Activated naive CD4-positive, alpha-beta T cell treated with anti-CD3 and anti-CD28 coated beads, Interleukin-2, amount 50 U/mL, for 72 hours (primary cell): ENCODE measurements around the gene EPHB6. TPM values are rescaled to one million over a fixed set of nuclear protein-coding genes. Genes with fewer than 3 reads are reported as not detected.
A peak's percentile ranks its signal among the peaks of the same experiment; 100 is the strongest.

Experiments
- ATAC-seq, 2 donors: fragments of 150-1000 bp; cut with Tn5 transposase; 2 replicates each; pipeline ENCODE4 v1.10.0; 2021; ENCODE audit warnings: mild to moderate bottlenecking in 2 of 2, moderate library complexity in 2 of 2
- DNase-seq, 2 donors: peaks; one replicate each; pipeline ENCODE4 v3.0.0; 2021 to 2022; ENCODE audit warnings: low spot score in 2 of 2
- H3K27ac Mint-ChIP-seq, 2 donors: one replicate each; pipeline ENCODE4 v1.8.0; 2022; ENCODE audit warnings: mild to moderate bottlenecking in 2 of 2, mixed read lengths in 2 of 2
- H3K36me3 Mint-ChIP-seq, 2 donors: one replicate each; pipeline ENCODE4 v1.8.0; 2022; ENCODE audit warnings: mixed read lengths in 2 of 2
- H3K9me3 Mint-ChIP-seq, 2 donors: one replicate each; pipeline ENCODE4 v1.8.0; 2022; ENCODE audit warnings: mixed read lengths in 2 of 2
- total RNA-seq, 2 donors: library from RNA; stranded (reverse); gene quantifications; one replicate each; pipeline ENCODE4 v1.2.3, GENCODE V29; 2022

The EPHB6 gene
- total RNA-seq, 2 donors from 2014 or later, result 16.0 to 32.8 TPM

- no peak for DNase-seq
- no peak for ATAC-seq
- H3K27ac Mint-ChIP-seq, result no peak overlapping the region
- H3K36me3 Mint-ChIP-seq, result peaks cover 0 to 8% of the 10 kb centered on the region in 2 donors
- no peaks in the 10 kb centered on the region for H3K9me3 Mint-ChIP-seq
These were observed 2.7 kb downstream of the EPHB6 start for GRCh38 chr7:142857625-142858024.

- Mint-ChIP-seq H3K27ac (no peak overlapping the region), H3K36me3 (peaks cover 0 to 2% of the 10 kb centered on the region in 2 donors), H3K9me3 (no peaks in the 10 kb centered on the region)
- no peak for DNase-seq
- no peak for ATAC-seq
These were observed 4.5 kb downstream of the EPHB6 start for GRCh38 chr7:142859411-142859810.

- ATAC-seq (no peak), DNase-seq (no peak)
- Mint-ChIP-seq H3K36me3 (no peaks in the 10 kb centered on the region), H3K27ac (peak overlapping the region in 1 of 2 donors; percentile 84), H3K9me3 (no peaks in the 10 kb centered on the region)
These were observed 5.0 kb downstream of the EPHB6 start for GRCh38 chr7:142859829-142860228.

GRCh38 chr7:142860968-142861367 is 6.1 kb downstream of the EPHB6 start:
- ATAC-seq (no peak), DNase-seq (no peak)
- Mint-ChIP-seq H3K27ac (no peak overlapping the region), H3K36me3 (no peaks in the 10 kb centered on the region), H3K9me3 (no peaks in the 10 kb centered on the region)

GRCh38 chr7:142862351-142862750 is 7.5 kb downstream of the EPHB6 start:
- peak overlapping the region in 1 of 2 donors; percentile 0 for H3K27ac Mint-ChIP-seq
- no peaks in the 10 kb centered on the region for H3K9me3 Mint-ChIP-seq
- DNase-seq, result no peak
- ATAC-seq, result no peak
- no peaks in the 10 kb centered on the region for H3K36me3 Mint-ChIP-seq

GRCh38 chr7:142862786-142863400 is 8.0 kb downstream of the EPHB6 start:
- no peak for ATAC-seq
- H3K9me3 Mint-ChIP-seq, result no peaks in the 10 kb centered on the region
- DNase-seq, result no peak
- no peaks in the 10 kb centered on the region for H3K36me3 Mint-ChIP-seq
- peak overlapping the region in 1 of 2 donors; percentile 84 for H3K27ac Mint-ChIP-seq

- DNase-seq (no peak), ATAC-seq (no peak)
- no peaks in the 10 kb centered on the region for H3K36me3 Mint-ChIP-seq
- no peak overlapping the region for H3K27ac Mint-ChIP-seq
- no peaks in the 10 kb centered on the region for H3K9me3 Mint-ChIP-seq
These were observed 9.2 kb downstream of the EPHB6 start for GRCh38 chr7:142863891-142864685.

GRCh38 chr7:142864980-142865747 is 10.3 kb downstream of the EPHB6 start:
- Mint-ChIP-seq H3K27ac (no peak overlapping the region), H3K9me3 (no peaks in the 10 kb centered on the region), H3K36me3 (no peaks in the 10 kb centered on the region)
- ATAC-seq (no peak), DNase-seq (no peak)

- H3K27ac Mint-ChIP-seq, result no peak overlapping the region
- no peak for DNase-seq
- H3K36me3 Mint-ChIP-seq, result no peaks in the 10 kb centered on the region
- no peaks in the 10 kb centered on the region for H3K9me3 Mint-ChIP-seq
- ATAC-seq, result peak in 1 of 2 donors; percentile 7
These were observed 10.9 kb downstream of the EPHB6 start for GRCh38 chr7:142865766-142866165.

- Mint-ChIP-seq H3K27ac (peak overlapping the region; percentile 47 to 88), H3K36me3 (no peaks in the 10 kb centered on the region), H3K9me3 (no peaks in the 10 kb centered on the region)
- no peak for DNase-seq
- ATAC-seq, result peak; percentile 52 to 57
These were observed 11.7 kb downstream of the EPHB6 start for GRCh38 chr7:142866361-142867096.

- H3K9me3 Mint-ChIP-seq, result no peaks in the 10 kb centered on the region
- H3K27ac Mint-ChIP-seq, result peak overlapping the region in 1 of 2 donors; percentile 47
- ATAC-seq (no peak), DNase-seq (no peak)
- H3K36me3 Mint-ChIP-seq, result no peaks in the 10 kb centered on the region
These were observed 12.2 kb downstream of the EPHB6 start for GRCh38 chr7:142867097-142867378.

- peak overlapping the region in 1 of 2 donors; percentile 47 for H3K27ac Mint-ChIP-seq
- no peaks in the 10 kb centered on the region for H3K9me3 Mint-ChIP-seq
- DNase-seq (no peak), ATAC-seq (no peak)
- no peaks in the 10 kb centered on the region for H3K36me3 Mint-ChIP-seq
These were observed 12.7 kb downstream of the EPHB6 start for GRCh38 chr7:142867398-142868187.

- ATAC-seq, result no peak
- Mint-ChIP-seq H3K36me3 (no peaks in the 10 kb centered on the region), H3K9me3 (no peaks in the 10 kb centered on the region), H3K27ac (peak overlapping the region in 1 of 2 donors; percentile 79)
- DNase-seq, result no peak
These were observed 13.5 kb downstream of the EPHB6 start for GRCh38 chr7:142868188-142868985.

GRCh38 chr7:142868986-142869415 is 14.1 kb downstream of the EPHB6 start:
- DNase-seq, result no peak
- Mint-ChIP-seq H3K9me3 (no peaks in the 10 kb centered on the region), H3K36me3 (no peaks in the 10 kb centered on the region), H3K27ac (peak overlapping the region in 1 of 2 donors; percentile 79)
- no peak for ATAC-seq

- no peak for ATAC-seq
- Mint-ChIP-seq H3K36me3 (no peaks in the 10 kb centered on the region), H3K9me3 (no peaks in the 10 kb centered on the region), H3K27ac (peak overlapping the region in 1 of 2 donors; percentile 79)
- DNase-seq, result no peak
These were observed 14.6 kb downstream of the EPHB6 start for GRCh38 chr7:142869434-142869833.
